Mucosa of gallbladder (tissue), 1 donor: ENCODE results near the gene NAPB. TPM values are rescaled to one million over a fixed set of nuclear protein-coding genes. Genes with fewer than 3 reads are reported as not detected.

Experiments used
- DNase-seq: peaks from one replicate; pipeline ENCODE4 v3.0.0-alpha.2; 2020; ENCODE audit warnings: low spot score
- total RNA-seq: library from RNA; stranded (reverse); gene quantifications from one replicate; pipeline ENCODE4 v1.2.1, GENCODE V29; 2021
- donor health status: DM: no; HTN: no; CAD: no.

Gene NAPB
- total RNA-seq, 1 donor from 2014 or later, result 12.4 TPM

GRCh38 chr20:23437126-23437899, 16.0 kb upstream of the NAPB start:
- DNase-seq, result no peak

GRCh38 chr20:23436681-23437080, 15.4 kb upstream of the NAPB start:
- DNase-seq, result no peak

- DNase-seq, result peak; percentile 51
These were observed 14.6 kb upstream of the NAPB start for GRCh38 chr20:23435626-23436539.

GRCh38 chr20:23434521-23435313, 13.4 kb upstream of the NAPB start:
- no peak for DNase-seq

GRCh38 chr20:23433628-23434027, 12.3 kb upstream of the NAPB start:
- no peak for DNase-seq

GRCh38 chr20:23425129-23425528, 3.8 kb upstream of the NAPB start:
- DNase-seq, result no peak

GRCh38 chr20:23419995-23420901, 1.0 kb downstream of the NAPB start:
- peak; percentile 18 for DNase-seq

GRCh38 chr20:23419657-23419994, 1.7 kb downstream of the NAPB start:
- DNase-seq, result no peak

- no peak for DNase-seq
These were observed 3.4 kb downstream of the NAPB start for GRCh38 chr20:23417861-23418260.

- DNase-seq, result no peak
These were observed 5.2 kb downstream of the NAPB start for GRCh38 chr20:23415959-23416583.

- no peak for DNase-seq
These were observed 5.7 kb downstream of the NAPB start for GRCh38 chr20:23415555-23415954.

- DNase-seq, result no peak
These were observed 6.6 kb downstream of the NAPB start for GRCh38 chr20:23414526-23415188.

GRCh38 chr20:23413862-23414422, 7.3 kb downstream of the NAPB start:
- no peak for DNase-seq

- no peak for DNase-seq
These were observed 9.3 kb downstream of the NAPB start for GRCh38 chr20:23412026-23412425.

- DNase-seq, result no peak
These were observed 10.2 kb downstream of the NAPB start for GRCh38 chr20:23410916-23411695.

- no peak for DNase-seq
These were observed 11.5 kb downstream of the NAPB start for GRCh38 chr20:23409800-23410199.

- DNase-seq, result no peak
These were observed 12.3 kb downstream of the NAPB start for GRCh38 chr20:23408957-23409356.

- no peak for DNase-seq
These were observed 13.4 kb downstream of the NAPB start for GRCh38 chr20:23407781-23408464.
